Muscle of back (tissue), 11 donors: Measurements from ENCODE around the gene ZSCAN22. TPM values are rescaled to one million over a fixed set of nuclear protein-coding genes. Genes with fewer than 3 reads are reported as not detected.
"Not testable (repeated sequence)": the region's sequence is repeated elsewhere in the genome, so short reads cannot be mapped to it uniquely, and the experiment has no call there.

Experiments used
- DNase-seq, 3 donors: peaks; one replicate each; pipeline versions ENCODE4 v3.0.0 to v3.0.0-alpha.2; 2013
- polyA plus RNA-seq, 10 donors: library from polyadenylated mRNA; unstranded; fragments of 120-200 nt; gene quantifications; one replicate each; pipeline ENCODE4 v1.2.1, GENCODE V29; 2013; ENCODE audit not compliant: insufficient read length in 10 of 10

ZSCAN22 gene
- polyA plus RNA-seq, 10 donors: 2.7 to 3.4 (median 2.9) TPM

DNA sequence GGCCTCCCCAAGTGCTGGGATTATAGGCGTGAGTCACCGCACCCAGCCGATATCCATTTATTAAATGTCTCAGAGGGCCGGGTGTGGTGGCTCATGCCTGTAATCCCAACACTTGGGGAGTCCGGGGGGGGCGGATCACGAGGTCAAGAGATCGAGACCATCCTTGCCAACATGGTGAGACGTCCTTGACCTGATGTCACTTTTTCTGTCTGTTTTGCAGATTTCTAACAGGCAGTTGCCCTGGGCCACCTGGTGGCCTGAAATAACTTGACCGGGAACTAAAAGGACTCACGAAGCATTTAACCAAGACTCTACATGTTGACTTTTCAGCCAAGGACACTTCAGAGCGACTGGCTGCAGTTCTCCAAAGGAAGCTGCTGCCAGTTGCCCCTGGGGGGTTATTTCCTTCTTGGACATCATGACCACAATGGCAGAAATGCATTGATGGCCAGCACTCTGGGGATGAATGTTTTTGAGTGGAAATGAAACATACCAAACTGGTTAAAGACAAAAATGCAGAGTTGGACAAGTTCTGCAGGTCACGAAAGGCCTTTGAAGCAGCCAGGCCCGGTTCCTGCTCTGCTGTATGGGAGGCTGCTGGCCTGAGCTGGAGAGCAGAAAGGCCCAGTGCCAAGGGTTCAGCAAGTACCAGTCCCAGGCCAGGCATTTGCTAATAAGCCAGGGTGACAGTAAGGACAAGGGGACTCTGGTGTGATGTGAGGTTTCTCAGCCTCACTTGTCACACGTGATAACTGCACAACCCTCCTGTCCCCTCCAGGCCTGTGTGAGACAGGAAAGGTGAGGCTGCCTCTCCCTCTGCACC is 45.7 kb downstream of the ZSCAN22 start:
- DNase-seq: no peak

DNA sequence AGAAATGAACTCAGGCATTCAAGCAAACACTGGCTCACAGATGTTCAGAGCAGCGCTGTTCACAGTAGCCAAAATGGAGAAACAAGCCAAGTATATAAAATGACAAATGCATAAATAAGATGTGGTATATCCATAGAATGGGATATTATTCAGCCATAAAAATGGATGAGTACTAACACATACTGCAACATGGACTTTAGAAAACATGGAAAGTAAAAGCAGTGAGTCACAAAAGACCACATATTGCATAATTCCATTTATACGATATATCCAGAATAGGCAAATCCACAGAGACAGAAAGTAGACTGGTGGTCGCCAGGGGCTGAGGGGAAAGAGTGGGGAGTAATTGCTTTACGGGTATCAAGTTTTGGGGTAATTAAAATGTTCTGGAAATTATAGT is 47.4 kb downstream of the ZSCAN22 start:
- no peak for DNase-seq

DNA sequence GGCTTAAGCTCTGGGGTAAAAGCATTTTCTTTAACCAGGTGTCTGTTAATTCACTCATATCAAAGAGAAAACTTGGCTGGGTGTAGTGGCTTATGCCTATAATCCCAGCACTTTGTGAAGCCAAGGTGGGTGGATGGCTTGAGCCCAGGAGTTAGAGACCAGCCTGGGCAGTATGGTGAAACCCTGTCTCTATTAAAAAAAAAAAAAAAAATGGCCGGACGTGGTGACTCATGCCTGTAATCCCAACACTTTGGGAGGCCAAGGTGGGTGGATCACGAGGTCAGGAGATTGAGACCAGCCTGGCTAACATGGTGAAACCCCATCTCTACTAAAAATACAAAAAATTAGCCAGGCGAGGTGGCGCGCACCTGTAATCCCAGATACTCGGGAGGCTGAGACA is 49.9 kb downstream of the ZSCAN22 start:
- not testable (repeated sequence) for DNase-seq

DNA sequence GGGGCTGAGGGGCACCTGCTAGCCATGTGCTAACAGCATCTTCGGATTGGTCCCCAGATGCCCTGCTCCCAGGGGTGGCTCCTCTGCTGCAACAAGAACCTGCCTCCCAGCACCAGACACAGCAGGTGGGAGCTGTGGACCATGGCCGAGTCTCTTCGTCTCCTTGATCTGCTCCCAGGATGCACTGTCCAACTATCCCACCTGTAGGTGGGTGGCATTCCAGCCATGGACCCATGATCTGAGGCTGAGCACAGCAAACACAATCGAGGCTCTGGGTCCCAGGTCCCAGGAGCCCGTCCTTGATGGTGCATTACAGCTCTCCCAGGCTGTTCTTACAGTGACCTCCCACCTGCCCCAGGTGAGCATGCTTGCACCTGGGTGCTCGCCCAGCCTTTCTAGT is 52.5 kb downstream of the ZSCAN22 start:
- no peak for DNase-seq

DNA sequence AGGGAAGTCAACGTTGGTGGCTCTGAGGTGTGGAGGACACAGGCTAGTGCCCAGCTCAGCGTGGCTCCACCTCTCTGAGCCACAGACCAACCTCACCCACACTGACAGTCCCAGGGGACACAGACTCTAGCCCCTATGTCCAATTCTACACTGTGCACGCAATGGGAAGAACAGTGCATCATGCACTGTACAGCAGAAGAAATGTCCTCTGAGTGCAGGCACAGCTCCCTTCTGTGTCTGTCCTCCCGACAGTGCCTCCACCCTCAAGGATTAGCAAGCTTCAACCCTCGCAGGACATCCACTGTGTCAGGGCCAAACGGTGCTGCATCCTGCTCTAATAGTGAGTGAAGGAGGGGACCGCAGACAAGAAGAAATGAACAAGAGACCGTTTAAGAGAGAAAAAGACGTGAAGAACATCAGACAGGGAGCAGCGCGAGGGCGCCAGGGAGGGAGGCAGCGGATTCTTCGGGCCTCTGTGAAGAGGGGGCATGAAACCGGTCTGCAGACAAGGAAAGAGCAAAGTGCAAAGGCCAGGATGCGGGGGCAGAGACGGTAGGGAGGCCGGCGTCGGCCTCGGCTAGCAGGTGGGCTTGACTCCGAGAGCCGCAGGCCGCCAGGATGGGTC is 53.4 kb downstream of the ZSCAN22 start:
- no peak for DNase-seq

DNA sequence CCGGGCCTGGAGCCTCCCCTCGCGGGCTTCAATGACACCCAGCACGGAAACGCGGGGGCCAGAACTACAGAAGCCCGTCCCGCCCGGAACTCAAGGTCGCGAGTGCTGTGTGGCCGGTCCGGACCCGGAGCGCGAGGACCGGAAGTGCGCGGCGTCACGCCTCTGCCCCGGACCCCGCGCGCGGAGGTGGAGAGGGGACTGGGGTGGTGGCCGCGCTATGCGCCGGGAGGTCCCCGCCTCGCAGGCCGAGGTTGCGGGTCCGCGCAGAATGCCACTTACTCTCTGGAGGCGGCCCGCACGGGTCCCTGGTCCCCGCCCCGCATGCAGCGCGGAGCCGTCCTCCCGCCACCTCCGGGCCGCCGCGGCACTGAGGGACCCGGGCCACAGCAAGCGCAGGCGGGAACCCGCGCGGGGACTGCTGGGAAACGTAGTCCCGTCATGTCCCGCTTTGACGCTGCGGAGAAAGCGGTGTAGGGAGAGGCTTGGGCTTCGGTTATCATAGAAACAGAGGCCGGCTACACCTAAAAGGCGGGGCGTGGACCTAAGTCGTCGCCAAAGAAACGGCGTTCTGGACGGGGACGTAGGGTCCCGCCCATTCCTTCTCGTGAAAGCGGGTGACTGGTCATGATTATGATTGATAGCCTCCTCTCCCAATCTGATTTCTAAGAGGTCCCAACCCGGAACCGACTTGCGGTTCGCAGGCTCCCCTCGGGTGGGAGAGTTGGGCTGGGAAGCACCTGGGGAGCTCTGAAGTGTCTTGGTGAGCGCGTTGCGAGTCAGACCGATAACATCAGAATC is 54.1 kb downstream of the ZSCAN22 start, which contains the start of gene ZNF837:
Gene ZNF837 (minus strand): TSS at position 369 of the 798 bp plus-strand sequence. CDS start 11,698 bp downstream, outside the sequence.
- peak; percentile 100 for DNase-seq

DNA sequence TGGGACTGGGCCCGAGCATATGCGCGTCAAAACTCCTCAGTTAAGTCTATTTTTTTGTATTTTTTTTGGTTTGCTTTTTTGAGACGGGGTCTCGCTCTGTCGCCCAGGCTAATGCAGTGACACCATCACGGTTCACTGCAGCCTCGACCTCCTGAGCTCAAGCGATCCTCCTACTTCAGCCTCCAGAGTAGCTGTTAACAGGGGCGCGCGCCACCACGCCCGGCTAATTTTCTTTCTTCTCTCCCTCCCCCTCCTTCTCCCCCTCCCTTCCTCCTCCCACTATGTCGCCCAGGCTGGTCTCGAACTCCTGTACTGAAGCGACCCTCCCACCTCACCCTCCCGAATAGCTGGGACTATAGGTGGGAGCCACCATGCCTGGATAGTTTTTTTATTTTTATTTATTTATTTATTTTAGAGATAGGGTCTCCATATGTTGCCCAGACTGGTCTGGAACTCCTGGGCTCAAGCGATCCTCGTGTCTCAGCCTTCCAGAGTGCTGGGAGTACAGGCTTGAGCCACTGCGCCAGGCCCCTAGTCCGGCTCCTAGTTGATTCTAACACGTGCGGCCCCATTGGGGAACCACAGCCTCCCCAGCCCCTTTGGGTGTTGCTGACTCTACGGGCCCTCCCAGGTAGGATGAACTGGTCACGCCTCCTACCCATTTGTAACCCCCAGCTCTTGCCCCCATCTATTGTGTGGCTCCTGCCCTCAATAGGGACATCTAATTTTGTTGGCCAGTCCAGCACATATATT is 54.8 kb downstream of the ZSCAN22 start:
- no peak for DNase-seq

DNA sequence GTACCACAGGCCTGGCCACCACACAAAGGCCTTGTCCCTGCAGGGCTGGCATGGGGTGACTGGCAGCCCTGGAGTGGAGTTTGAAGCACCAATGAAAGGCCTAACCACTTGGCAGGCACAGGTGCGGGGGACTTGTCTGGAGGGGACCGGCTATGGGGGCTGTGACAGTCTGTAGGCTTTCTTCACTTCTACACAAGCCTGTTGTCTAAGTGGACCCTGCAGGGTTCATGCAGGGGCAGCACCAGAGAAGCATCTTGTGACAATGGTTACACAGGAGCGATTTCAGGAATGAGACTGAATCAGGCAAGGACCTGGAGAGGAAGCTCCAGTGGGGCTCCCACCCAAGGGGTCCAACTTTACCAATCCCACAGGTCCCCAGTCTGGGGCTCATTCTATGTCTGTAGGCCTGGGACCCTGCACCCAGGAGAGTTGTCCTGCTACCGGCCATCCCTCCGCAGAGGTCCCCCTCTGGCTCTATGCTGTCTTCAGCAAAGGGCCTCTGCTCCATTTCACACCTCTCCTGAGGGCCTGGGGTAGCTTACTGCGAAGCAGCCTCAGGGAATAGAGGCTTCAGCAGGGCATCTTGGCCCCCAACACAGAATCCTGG is 56.3 kb downstream of the ZSCAN22 start:
- DNase-seq: no peak

DNA sequence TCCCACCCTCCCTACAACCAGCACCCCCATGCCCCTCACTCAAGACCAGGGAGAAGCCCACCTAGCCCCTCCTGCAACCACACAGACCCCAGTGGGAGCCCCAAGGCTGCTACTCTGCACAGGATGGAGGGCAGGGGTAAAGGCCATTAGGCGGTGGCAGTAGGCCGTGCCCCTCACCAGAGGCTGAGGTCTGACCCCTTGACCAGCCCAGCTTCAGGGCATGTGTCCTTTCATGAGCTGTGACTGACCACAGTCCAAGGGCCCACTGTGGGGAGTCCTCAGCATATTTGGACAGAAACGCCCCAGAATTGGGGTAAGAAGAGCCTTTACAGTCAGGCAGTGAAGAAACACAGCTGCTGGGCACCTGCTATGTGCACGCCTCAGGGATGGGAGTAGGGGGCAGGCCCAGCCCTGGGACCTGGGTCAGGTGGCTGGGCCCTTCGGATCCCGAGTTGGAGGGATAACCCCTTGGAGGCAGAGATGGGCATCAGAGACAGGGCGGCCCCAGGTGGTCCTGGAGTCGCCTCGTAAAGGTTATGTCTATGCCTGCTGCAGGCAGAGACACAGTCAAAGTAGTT is 58.6 kb downstream of the ZSCAN22 start:
- DNase-seq: no peak

DNA sequence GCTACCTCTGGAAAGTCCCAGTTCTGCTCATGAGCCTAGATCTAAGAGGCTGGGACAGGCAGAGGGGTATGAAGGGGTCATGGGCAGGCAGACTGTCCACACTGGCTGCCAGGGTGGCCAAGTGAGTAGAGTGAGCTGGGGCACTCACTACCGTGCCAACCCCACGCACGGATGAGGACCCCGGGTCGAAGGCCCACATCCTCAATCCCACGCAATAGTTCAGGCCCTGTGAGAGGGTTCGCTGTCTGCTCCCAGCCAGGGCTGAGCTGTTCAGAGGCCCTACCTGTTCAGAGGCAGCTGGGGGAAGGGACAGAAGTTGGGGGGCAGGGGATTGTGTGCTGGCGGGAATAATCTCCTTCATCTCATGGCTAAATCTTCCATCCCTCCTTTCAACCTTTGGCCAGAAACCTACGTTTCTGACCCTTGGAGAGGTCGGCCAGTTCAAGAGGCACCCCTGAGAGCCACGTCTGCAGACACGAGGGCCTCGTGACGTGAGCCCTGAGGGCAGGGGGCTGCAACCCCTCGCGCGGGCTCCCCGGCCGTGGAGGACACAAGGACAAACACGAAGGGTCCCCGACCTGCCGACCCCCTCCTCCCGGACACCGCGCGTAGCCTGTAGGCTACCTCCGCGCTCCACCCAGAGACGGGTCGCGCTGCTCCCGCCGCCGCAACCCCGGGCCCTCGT is 59.2 kb downstream of the ZSCAN22 start:
- DNase-seq: peak in 1 of 3 donors; percentile 60

DNA sequence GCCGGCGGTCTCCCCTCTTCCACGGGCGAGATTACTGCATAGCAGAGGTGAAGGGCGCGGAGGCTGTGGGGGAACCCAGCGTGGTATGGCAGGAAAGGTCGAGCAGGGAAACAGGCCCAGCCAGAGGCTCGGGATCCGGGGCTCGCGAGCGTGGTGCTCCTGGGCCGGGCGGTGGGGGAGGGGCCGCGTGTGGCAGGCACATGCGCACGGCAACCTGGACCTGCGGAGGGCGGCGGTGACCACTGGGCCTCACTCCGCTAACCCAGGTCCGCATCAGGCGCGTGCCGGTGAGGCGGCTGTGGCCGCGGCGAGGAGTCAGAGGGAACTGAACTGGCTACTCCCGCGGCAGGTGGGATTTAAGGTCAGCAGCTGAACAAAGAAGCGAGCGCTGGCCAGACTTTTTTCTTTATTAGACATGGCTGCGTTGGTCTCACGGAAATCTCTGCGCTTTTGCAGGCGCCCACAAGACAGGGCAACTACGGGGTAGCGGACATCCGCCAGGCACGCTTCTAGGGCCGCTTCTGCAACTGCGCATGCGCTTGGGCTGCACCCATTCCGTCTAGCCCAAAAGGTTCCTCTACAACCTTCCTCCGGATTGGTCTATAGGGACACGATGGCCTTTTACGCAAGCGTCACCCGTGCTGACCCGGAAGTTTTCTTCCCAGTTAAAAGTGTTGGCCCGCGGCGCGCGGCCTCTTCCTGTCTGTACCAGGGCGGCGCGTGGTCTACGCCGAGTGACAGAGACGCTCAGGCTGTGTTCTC is 60.0 kb downstream of the ZSCAN22 start, which contains the start of gene RPS5:
Gene RPS5 (plus strand): TSS at position 694 of the 762 bp plus-strand sequence. CDS start 869 bp downstream, outside the sequence.
- peak; percentile 99 for DNase-seq

DNA sequence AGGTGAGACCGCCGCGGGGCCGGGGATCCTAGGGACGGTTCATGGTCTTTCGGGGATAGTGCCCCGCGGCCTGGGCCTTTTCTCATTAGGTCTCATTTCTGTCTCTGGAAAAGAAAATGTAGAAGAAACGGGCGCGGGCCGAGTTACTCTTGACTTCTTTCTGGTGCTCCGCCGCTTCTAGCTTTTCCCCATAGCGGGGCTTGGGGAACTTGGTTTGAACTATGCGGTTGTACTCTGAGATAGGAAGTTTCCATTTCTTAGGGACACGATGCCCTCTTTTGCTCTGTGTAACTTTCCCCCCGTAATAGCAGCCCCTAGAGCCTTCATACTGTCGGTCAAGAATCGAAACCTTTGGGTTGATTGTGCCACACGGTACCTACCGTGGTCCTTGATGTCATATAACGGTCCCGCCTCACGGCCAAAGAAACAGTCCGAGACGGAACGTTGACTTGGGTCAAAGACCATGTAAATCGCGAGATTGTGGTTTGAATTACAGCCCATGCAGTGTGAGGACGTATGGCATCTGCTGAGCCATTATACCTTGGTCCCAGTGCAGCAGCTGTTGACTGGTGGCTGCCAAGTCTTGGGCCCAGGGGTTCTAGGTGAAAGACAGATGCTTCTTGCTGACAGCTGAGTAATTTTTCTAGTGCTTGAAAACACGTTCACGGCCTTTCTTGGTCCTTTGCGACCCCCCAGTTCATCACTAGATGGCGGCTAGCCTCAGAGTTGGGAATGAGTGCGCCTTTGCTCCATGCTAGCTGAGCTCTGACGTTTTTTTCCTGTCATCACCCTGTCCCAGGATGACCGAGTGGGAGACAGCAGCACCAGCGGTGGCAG is 60.8 kb downstream of the ZSCAN22 start:
- no peak for DNase-seq

DNA sequence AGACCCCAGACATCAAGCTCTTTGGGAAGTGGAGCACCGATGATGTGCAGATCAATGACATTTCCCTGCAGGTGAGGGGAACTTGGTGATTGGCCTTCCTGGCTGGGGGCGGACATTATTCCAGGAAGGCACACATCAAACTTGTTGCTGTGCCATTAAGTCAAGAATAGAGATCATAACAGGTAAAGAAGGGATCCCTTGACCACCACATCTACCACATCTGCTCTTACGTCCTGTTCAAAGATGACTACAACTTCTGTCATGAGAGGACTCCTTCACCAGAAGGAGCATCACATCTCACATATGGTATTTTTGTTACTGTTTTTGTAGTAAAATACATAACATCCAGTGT is 61.4 kb downstream of the ZSCAN22 start:
- no peak for DNase-seq

Other genes with a start within 250 kb of the ZSCAN22 start
- 10 to 100 TPM; 50.1 to 66.8 (median 56.6) TPM for gene ZSCAN18, start 228.8 kb upstream of the ZSCAN22 start, polyA plus RNA-seq
- 10 to 100 TPM; 10.5 to 14.5 (median 11.5) TPM for gene ZNF329, start 176.2 kb upstream of the ZSCAN22 start, polyA plus RNA-seq
- gene ZNF274, start 143.9 kb upstream of the ZSCAN22 start, polyA plus RNA-seq: 10 to 100 TPM in 3 of 10 donors, 1 to 10 TPM in 7; 7.5 to 11.7 (median 9.7) TPM
- gene ZNF544, start 98.1 kb upstream of the ZSCAN22 start, polyA plus RNA-seq: 10 to 100 TPM; 11.1 to 20.5 (median 16.9) TPM
- gene ZNF8, start 48.0 kb upstream of the ZSCAN22 start, polyA plus RNA-seq: 1 to 10 TPM; 4.0 to 6.7 (median 5.3) TPM
- 10 to 100 TPM; 23.7 to 34.9 (median 30.5) TPM for gene ERVK3-1, start 21.6 kb upstream of the ZSCAN22 start, polyA plus RNA-seq
- gene A1BG, start 26.5 kb downstream of the ZSCAN22 start, polyA plus RNA-seq: 1 to 10 TPM; 1.1 to 7.3 (median 3.2) TPM
- 1 to 10 TPM; 1.8 to 3.5 (median 2.1) TPM for gene ZNF497, start 35.8 kb downstream of the ZSCAN22 start, polyA plus RNA-seq
- 1 to 10 TPM in 7 of 10 donors, under 1 TPM in 3; 0.36 to 2.7 (median 1.3) TPM for gene ZNF837, start 54.0 kb downstream of the ZSCAN22 start, polyA plus RNA-seq
- 1,000 to 10,000 TPM; 1,378 to 1,791 (median 1,640) TPM for gene RPS5, start 60.3 kb downstream of the ZSCAN22 start, polyA plus RNA-seq
- gene RNF225, start 68.7 kb downstream of the ZSCAN22 start, polyA plus RNA-seq: under 1 TPM in 1 of 10 donors, not detected in 9; 0.17 TPM
- gene ZNF584, start 81.7 kb downstream of the ZSCAN22 start, polyA plus RNA-seq: 1 to 10 TPM; 4.5 to 7.6 (median 5.7) TPM
- 1 to 10 TPM; 3.8 to 5.6 (median 5.0) TPM for gene ZNF132, start 113.2 kb downstream of the ZSCAN22 start, polyA plus RNA-seq
- 1 to 10 TPM; 2.3 to 4.2 (median 3.4) TPM for gene ZNF324B, start 124.6 kb downstream of the ZSCAN22 start, polyA plus RNA-seq
- 1 to 10 TPM; 3.3 to 6.4 (median 5.0) TPM for gene ZNF324, start 140.1 kb downstream of the ZSCAN22 start, polyA plus RNA-seq
- gene ZNF446, start 149.4 kb downstream of the ZSCAN22 start, polyA plus RNA-seq: 1 to 10 TPM; 5.2 to 9.3 (median 6.4) TPM
- gene SLC27A5, start 185.0 kb downstream of the ZSCAN22 start, polyA plus RNA-seq: 1 to 10 TPM; 2.4 to 5.5 (median 3.9) TPM
- 10 to 100 TPM in 3 of 10 donors, 1 to 10 TPM in 7; 6.3 to 11.2 (median 7.9) TPM for gene ZBTB45, start 192.8 kb downstream of the ZSCAN22 start, polyA plus RNA-seq
- gene TRIM28, start 217.1 kb downstream of the ZSCAN22 start, polyA plus RNA-seq: 100 to 1,000 TPM; 277 to 491 (median 336) TPM
- 10 to 100 TPM; 63.5 to 82.8 (median 72.7) TPM for gene CHMP2A, start 228.1 kb downstream of the ZSCAN22 start, polyA plus RNA-seq
- gene UBE2M, start 231.6 kb downstream of the ZSCAN22 start, polyA plus RNA-seq: 10 to 100 TPM; 58.0 to 70.4 (median 65.5) TPM
- 10 to 100 TPM in 8 of 10 donors, 1 to 10 TPM in 2; 9.6 to 25.7 (median 14.2) TPM for gene MZF1, start 246.3 kb downstream of the ZSCAN22 start, polyA plus RNA-seq